ENCODE data around the gene ERBB3. TPM values are rescaled to one million over a fixed set of nuclear protein-coding genes. Genes with fewer than 3 reads are reported as not detected.

ERBB3 gene
- total and polyA plus RNA-seq, 2 of the 8 experiments (the other 6 are each of a cell fraction or from before 2014, with no cell fraction given): 33.9 to 52.4 TPM

DNA sequence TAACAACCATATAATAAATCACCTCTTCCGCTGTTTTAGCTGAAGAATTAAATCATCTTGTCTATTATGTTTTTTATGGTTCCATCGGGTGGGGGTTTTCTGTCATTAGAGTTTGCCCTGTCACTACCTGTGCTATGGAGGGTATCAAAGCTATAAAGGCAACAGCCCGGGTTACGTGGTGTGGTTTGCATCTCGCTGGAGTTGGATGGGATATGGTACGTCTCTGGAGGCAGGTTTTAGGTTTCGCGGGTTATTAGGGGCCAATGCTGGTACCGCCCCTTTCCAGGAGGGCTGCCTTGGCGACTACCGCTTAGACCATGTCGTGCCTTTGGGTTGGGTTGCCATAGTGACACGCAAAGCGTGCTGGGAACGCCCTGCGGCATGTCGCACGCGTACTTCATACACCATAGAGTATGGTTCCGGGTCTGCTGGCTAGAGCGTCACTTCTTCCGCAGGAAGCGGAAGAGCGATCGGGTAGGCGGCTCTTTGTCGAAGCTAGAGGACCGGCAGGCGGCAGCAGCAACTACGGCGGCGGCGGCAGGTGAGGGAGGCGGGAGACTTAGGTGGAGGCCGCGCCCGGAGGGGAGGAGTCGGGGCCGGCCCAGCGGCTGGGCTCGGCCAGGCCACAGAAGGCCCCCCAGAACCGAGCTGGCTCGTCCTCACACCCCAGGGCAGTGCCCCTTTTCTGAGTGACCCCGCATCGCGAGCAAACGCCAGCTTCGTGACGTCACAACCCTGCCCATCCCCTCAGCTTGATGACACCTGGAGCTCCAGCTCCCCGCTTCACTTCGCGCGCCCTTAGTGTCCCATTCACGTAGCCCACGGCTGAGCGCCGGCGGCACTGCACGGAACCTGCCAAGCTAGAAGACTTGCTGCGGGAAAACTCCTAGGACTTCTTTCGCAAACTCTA lies 38.1 kb downstream of the ERBB3 start, which contains the start of gene ZC3H10 (continued):
- TF ChIP-seq SP2 (IDR thresholded peaks at IDR 0.05; ENCODE audit: low read length) (peak; percentile 89), POU5F1 (IDR thresholded peaks at IDR 0.05; ENCODE audit: low read depth, low read length) (no peak), POLR2AphosphoS5 (IDR thresholded peaks at IDR 0.05; ENCODE audit: low read depth, low read length) (peak; percentile 100), CHD7 (IDR thresholded peaks at IDR 0.05; ENCODE audit: insufficient replicate concordance, low read length) (no peak), TEAD4 (IDR thresholded peaks at IDR 0.05; ENCODE audit: low read depth, low read length) (peak; percentile 73), TAF7 (optimal IDR thresholded peaks at IDR 0.05; ENCODE audit: borderline replicate concordance, low read depth, low read length) (peak; percentile 92), SIN3A (conservative IDR thresholded peaks at IDR 0.05 in 1 of 2, IDR thresholded peaks at IDR 0.05 in 1 of 2; ENCODE audit: low read depth in 1 of 2, low read length in 2 of 2) (peak; percentile 94 to 97), CBX5 (IDR thresholded peaks at IDR 0.05; ENCODE audit: low read depth, low read length) (no peak)
- TF ChIP-seq, protein P1, sequence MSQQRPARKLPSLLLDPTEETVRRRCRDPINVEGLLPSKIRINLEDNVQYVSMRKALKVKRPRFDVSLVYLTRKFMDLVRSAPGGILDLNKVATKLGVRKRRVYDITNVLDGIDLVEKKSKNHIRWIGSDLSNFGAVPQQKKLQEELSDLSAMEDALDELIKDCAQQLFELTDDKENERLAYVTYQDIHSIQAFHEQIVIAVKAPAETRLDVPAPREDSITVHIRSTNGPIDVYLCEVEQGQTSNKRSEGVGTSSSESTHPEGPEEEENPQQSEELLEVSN (IDR thresholded peaks at IDR 0.05): peak; percentile 73

Measured in H1 (cell line).